Psoas muscle (tissue), 8 donors: ENCODE measurements around the gene HBQ1. TPM values are rescaled to one million over a fixed set of nuclear protein-coding genes. Genes with fewer than 3 reads are reported as not detected.
"Not testable (repeated sequence)": the region's sequence is repeated elsewhere in the genome, so short reads cannot be mapped to it uniquely, and the experiment has no call there.

ENCODE experiments used
- ATAC-seq, 4 donors: fragments of 200-7000 bp; cut with Tn5 transposase; one replicate each; pipeline ENCODE4 v1.9.1; 2020; ENCODE audit warnings: moderate library complexity in 3 of 4, mild to moderate bottlenecking in 2 of 4
- DNase-seq, 2 donors: peaks; one replicate each; pipeline ENCODE4 v3.0.0-alpha.2; 2020
- H3K27ac ChIP-seq: fragments of 200-600 bp; one replicate; pipeline ENCODE4 v1.8.0; 2022
- H3K27me3 ChIP-seq, 3 donors: fragments of 200-600 bp in 1 of 3; one replicate each; pipeline versions ENCODE4 v1.6.1 to v1.8.0; 2013 to 2022; ENCODE audit warnings: low read length in 2 of 3, mild to moderate bottlenecking in 2 of 3, moderate library complexity in 1 of 3; ENCODE audit not compliant: insufficient read depth in 3 of 3
- H3K36me3 ChIP-seq, 2 donors: fragments of 200-600 bp in 1 of 2; one replicate each; pipeline versions ENCODE4 v1.6.1 to v1.8.0; 2013 to 2022; ENCODE audit warnings: low read depth in 1 of 2, mild to moderate bottlenecking in 1 of 2, moderate library complexity in 1 of 2; ENCODE audit not compliant: insufficient read depth in 1 of 2
- H3K4me1 ChIP-seq: fragments of 200-600 bp; one replicate; pipeline ENCODE4 v1.8.0; 2022
- H3K4me3 ChIP-seq: fragments of 200-600 bp; one replicate; pipeline ENCODE4 v1.8.0; 2022; ENCODE audit warnings: mild to moderate bottlenecking
- H3K9me3 ChIP-seq: fragments of 200-600 bp; one replicate; pipeline ENCODE4 v1.8.0; 2022
- CTCF ChIP-seq: fragments of 200-600 bp; IDR thresholded peaks from one replicate; pipeline ENCODE4 v1.8.0; 2022; ENCODE audit warnings: antibody characterized with exemption
- WGBS, 3 donors: extraction: QIAGEN DNeasy Blood & Tissue Kit; methylation state at CpG; one replicate each; pipeline versions ENCODE4 v1.1.6 to v1.1.7; 2013; 5-methylcytosine and 5-hydroxymethylcytosine counted together
- intact Hi-C, 2 donors: fragments of 100-400 bp; cut with DNase I; formaldehyde crosslinking; loops; one replicate each; pipeline versions ENCODE4 v1.11.0 to v1.14.2; 2022
- polyA plus RNA-seq, 3 donors: library from polyadenylated mRNA; stranded (reverse); fragments of 200-250 nt; gene quantifications; one replicate each; pipeline ENCODE4 v1.2.3, GENCODE V29; 2013
- total RNA-seq, 4 donors: library from RNA; stranded (reverse); fragmentation: NEBNext Ultra II Directional in 2 of 4; extraction: Animal tissue kit (Norgen Biotek cat#: 25700) in 2 of 4; gene quantifications; one replicate each; pipeline versions ENCODE4 v1.2.1 to v1.2.4, GENCODE V29; 2021 to 2023
- donor health status: healthy with polysubstance abuse.
- donor health status: DM: no; HTN: no; CAD: no; lungs with moderate emphysema.
- donor health status: Bipolar disorder and iron deficiency.
- donor health status: healthy.
- donor health status: DM: yes; HTN: yes; CAD: no.
- donor health status: DM: no; HTN: no; CAD: no.
- donor health status: DM: no; HTN: no; CAD: no.
- donor health status: DM: yes; HTN: yes; CAD: no.

HBQ1 gene
- total and polyA plus RNA-seq, 7 donors = 0.58 TPM; not detected in 6

DNA sequence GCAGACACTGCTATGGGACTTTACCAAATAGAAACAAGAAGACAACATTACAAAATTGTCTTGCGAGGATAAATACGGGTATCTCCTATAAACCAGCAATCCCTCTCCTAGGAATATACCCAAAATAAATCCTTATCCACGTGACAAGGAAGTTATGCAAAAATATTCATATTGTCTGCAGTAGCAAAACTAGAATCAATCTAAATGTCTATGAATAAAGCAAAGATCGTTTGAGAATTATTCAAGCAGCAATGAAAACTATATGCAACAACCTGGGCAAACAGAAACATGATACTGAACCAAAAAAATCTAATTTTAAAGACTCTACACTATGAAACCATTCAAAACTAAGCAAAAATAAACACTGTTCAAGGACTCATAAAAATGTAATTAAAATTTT is 39.8 kb downstream of the HBQ1 start:
- Histone ChIP-seq H3K4me3 (no peak overlapping the region), H3K27me3 (no peaks in the 10 kb centered on the region), H3K27ac (no peak overlapping the region), H3K36me3 (peaks cover 18 to 100% of the 10 kb centered on the region in 2 donors), H3K9me3 (no peaks in the 10 kb centered on the region), H3K4me1 (no peaks in the 10 kb centered on the region)
- intact Hi-C loops = no loop called here
- ATAC-seq (no peak), DNase-seq (no peak)
- WGBS, 3 donors = 64 to 68% (median 65%) methylated on average over 4 of the region's 4 CpGs
- TF ChIP-seq CTCF = no peak

- peak overlapping the region; percentile 89 for H3K4me3 ChIP-seq
- TF ChIP-seq CTCF = no peak
- H3K27me3 ChIP-seq = no peaks in the 10 kb centered on the region
- peak overlapping the region; percentile 97 for H3K27ac ChIP-seq
- ATAC-seq (peak in 2 of 4 donors; percentile 7 to 9), DNase-seq (no peak)
- intact Hi-C loops = loop anchor here (5.0 kb wide), 2 partner anchors 124 to 129 kb away; partner anchors contain the start of gene AXIN1 (in 1 of the 2)
- peaks cover 12% of the 10 kb centered on the region for H3K4me1 ChIP-seq
- H3K9me3 ChIP-seq = no peaks in the 10 kb centered on the region
- WGBS, 3 donors = 18 to 21% (median 20%) methylated on average over 9 of the region's 9 CpGs
- H3K36me3 ChIP-seq = peaks cover 3 to 52% of the 10 kb centered on the region in 2 donors
These were observed 48.0 kb downstream of the HBQ1 start for GRCh38 chr16:228151-228851.

DNA sequence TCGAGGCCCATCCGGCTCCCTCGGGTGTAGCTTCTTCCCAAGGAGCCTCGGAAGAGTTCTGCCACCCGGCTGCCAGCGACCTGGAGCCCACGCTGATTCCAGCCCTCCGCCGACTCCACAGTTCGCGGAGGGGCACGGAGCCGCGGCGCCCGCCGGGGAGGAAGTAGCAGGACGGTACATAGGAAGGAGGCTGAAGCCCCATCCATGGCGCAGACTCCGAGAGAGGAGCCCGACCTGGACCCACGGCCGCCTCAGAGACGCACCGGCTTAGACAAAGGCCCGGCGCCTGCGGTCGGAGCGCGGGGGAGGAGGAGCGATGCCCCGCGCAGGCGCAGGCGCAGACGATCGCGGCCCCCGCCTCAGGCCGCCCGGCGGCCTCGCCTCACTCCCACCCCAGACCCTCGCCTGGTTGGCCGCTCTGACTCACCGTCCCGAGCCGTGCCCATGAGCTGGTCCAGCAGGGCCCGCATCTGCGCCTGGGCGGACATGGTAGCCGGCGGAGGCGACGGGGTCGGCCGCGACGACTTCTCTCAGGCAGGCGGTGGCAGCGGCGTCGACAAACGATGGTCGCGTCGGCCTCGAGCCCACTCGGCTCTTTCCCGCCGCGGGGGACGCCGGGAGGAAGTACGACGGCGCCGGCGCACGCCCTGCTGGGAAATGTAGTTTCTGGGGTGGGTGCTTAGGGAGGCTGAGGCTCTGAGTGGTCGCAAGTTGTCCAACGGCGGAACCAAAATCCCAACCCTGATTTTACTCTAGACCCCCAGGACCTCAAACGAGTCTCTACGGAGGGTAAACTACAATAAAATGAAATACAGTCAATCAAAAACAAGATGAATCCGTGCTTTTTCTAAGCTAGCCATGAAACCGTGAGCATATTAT is 48.8 kb downstream of the HBQ1 start, which contains the start of gene LUC7L:
LUC7L (minus strand) TSS at position 598 of the 879 bp plus-strand sequence; CDS start at position 488, 110 bp downstream.
- DNase-seq = peak; percentile 91 to 94
- Histone ChIP-seq H3K4me3 (peak within 1 kb of the TSS; percentile 89), H3K36me3 (peaks cover 2 to 44% of the 10 kb centered on the region in 2 donors), H3K9me3 (no peaks in the 10 kb centered on the region), H3K27me3 (no peaks in the 10 kb centered on the region), H3K27ac (peak within 1 kb of the TSS; percentile 97), H3K4me1 (peaks cover 12% of the 10 kb centered on the region)
- WGBS, 3 donors = 1 to 2% (median 1%) methylated on average over 81 to 88 of the region's 88 CpGs
- intact Hi-C loops = loop anchor here (5.0 kb wide), 2 partner anchors 123 to 128 kb away; partner anchors contain the start of gene AXIN1 (in 1 of the 2)
- ATAC-seq = peak; percentile 94 to 97 (median 95)
- no peak for TF ChIP-seq CTCF

GRCh38 chr16:229731-230281 is 49.5 kb downstream of the HBQ1 start:
- H3K9me3 ChIP-seq = no peaks in the 10 kb centered on the region
- no peak for DNase-seq
- no peaks in the 10 kb centered on the region for H3K27me3 ChIP-seq
- 73 to 82% (median 79%) methylated on average over 22 of the region's 22 CpGs for WGBS, 3 donors
- peaks cover 2 to 37% of the 10 kb centered on the region in 2 donors for H3K36me3 ChIP-seq
- H3K4me1 ChIP-seq = peaks cover 12% of the 10 kb centered on the region
- ATAC-seq = no peak
- H3K27ac ChIP-seq = peak overlapping the region; percentile 97
- intact Hi-C loops = loop anchor here (5.0 kb wide), 2 partner anchors 122 to 127 kb away; partner anchors contain the start of gene AXIN1 (in 1 of the 2)
- no peak for TF ChIP-seq CTCF
- peak overlapping the region; percentile 89 for H3K4me3 ChIP-seq

- H3K9me3 ChIP-seq, H3K4me3 ChIP-seq, DNase-seq, ATAC-seq, H3K27me3 ChIP-seq, intact Hi-C loops, H3K27ac ChIP-seq: not testable (repeated sequence)
- 93 to 95% (median 93%) methylated on average over 18 of the region's 18 CpGs for WGBS, 3 donors
- H3K36me3 ChIP-seq = peaks cover 2 to 31% of the 10 kb centered on the region in 2 donors
- H3K4me1 ChIP-seq = peaks cover 13% of the 10 kb centered on the region
These were observed 50.1 kb downstream of the HBQ1 start for GRCh38 chr16:230351-230750.
